UCSD-AML1 (cell line): Measurements from ENCODE around the gene XRCC5.
"Not testable (repeated sequence)": the region's sequence is repeated elsewhere in the genome, so short reads cannot be mapped to it uniquely, and the experiment has no call there.

Source experiments
- DNase-seq: peaks from one replicate; lab custom pipeline; 2025; ENCODE audit not compliant: unreplicated experiment; lab: John Stamatoyannopoulos, UW

XRCC5 gene

GRCh38 chr2:216192931-216193330 lies 83.8 kb downstream of the XRCC5 start:
- DNase-seq: no peak

- DNase-seq: no peak
Observed at GRCh38 chr2:216194013-216194412, 84.9 kb downstream of the XRCC5 start.

GRCh38 chr2:216194561-216194960 lies 85.4 kb downstream of the XRCC5 start:
- DNase-seq: no peak

- DNase-seq: no peak
Observed at GRCh38 chr2:216195565-216196029, 86.4 kb downstream of the XRCC5 start.

- no peak for DNase-seq
Observed at GRCh38 chr2:216201692-216202306, 92.7 kb downstream of the XRCC5 start.

- DNase-seq: no peak
Observed at GRCh38 chr2:216202626-216203250, 93.6 kb downstream of the XRCC5 start.

- DNase-seq: no peak
Observed at GRCh38 chr2:216205486-216205885, 96.3 kb downstream of the XRCC5 start.

GRCh38 chr2:216206041-216206703 lies 97.0 kb downstream of the XRCC5 start:
- DNase-seq: no peak

- no peak for DNase-seq
Observed at GRCh38 chr2:216206821-216207220, 97.7 kb downstream of the XRCC5 start.

GRCh38 chr2:216208661-216209060 lies 99.5 kb downstream of the XRCC5 start:
- DNase-seq: not testable (repeated sequence)

- DNase-seq: no peak
Observed at GRCh38 chr2:216210701-216211540, 101.8 kb downstream of the XRCC5 start.

- DNase-seq: no peak
Observed at GRCh38 chr2:216211614-216212145, 102.5 kb downstream of the XRCC5 start.

GRCh38 chr2:216214768-216215167 lies 105.6 kb downstream of the XRCC5 start:
- DNase-seq: no peak

- peak; percentile 9 for DNase-seq
Observed at GRCh38 chr2:216215658-216216390, 106.7 kb downstream of the XRCC5 start.

GRCh38 chr2:216216951-216217903 lies 108.1 kb downstream of the XRCC5 start:
- peak; percentile 34 for DNase-seq

- DNase-seq: no peak
Observed at GRCh38 chr2:216217904-216218260, 108.7 kb downstream of the XRCC5 start.

GRCh38 chr2:216219861-216220260 lies 110.7 kb downstream of the XRCC5 start:
- peak; percentile 57 for DNase-seq

GRCh38 chr2:216220976-216221375 lies 111.8 kb downstream of the XRCC5 start:
- DNase-seq: no peak

- DNase-seq: no peak
Observed at GRCh38 chr2:216221811-216222210, 112.7 kb downstream of the XRCC5 start.
